HG03378 (cell line): Measurements from ENCODE around the gene MYO1F.

Experiments used
- ATAC-seq: cut with Tn5 transposase; IDR thresholded peaks from one replicate; pipeline ENCODE4 v1.9.1; 2021; ENCODE audit warnings: mild to moderate bottlenecking, moderate library complexity; ENCODE audit not compliant: unreplicated experiment

MYO1F gene

GRCh38 chr19:8499048-8499833 is 78.0 kb downstream of the MYO1F start:
- no peak for ATAC-seq

GRCh38 chr19:8498295-8498694 is 78.9 kb downstream of the MYO1F start:
- no peak for ATAC-seq

GRCh38 chr19:8494158-8494557 is 83.1 kb downstream of the MYO1F start:
- ATAC-seq, result no peak

- ATAC-seq, result no peak
Observed at GRCh38 chr19:8491574-8491973, 85.7 kb downstream of the MYO1F start.

GRCh38 chr19:8490873-8491272 is 86.4 kb downstream of the MYO1F start:
- ATAC-seq, result no peak

DNA sequence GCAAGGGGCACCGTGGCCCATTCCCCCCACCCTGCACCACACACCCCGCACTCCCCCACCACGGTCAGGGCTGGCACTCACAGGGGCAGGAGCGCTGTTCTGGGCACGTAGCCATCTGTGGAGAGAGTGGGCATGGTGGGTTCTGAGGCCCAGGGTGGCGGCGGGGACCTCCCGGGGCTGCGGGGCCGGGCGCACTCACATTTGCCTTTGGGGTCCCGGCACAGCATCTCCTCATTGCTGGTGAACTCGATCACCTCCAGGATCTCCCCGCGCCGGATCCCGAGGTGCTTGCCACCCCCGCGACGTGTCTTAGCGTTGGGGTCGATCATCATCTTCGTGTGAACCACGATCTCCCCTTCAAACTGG is 86.9 kb downstream of the MYO1F start:
- ATAC-seq, result no peak

- no peak for ATAC-seq
Observed at GRCh38 chr19:8489561-8490394, 87.5 kb downstream of the MYO1F start.

DNA sequence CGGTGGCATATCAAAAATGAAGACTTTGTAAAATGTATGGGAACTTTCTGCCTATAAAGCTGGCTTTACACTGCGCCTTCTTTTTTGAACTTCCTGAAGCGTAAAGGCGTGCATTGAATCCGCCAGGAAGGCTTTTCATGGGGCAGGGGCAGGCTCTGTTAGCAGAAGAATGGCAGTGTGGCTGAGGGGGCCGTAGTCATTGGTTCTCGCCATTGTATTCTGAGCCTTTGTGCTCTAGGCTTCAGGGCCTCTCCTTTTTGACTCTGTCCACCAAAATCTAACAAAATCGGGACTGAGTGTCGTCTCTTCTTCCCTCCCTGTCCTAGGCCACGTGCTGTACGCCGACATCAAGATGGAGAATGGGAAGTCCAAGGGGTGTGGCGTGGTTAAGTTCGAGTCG is 88.9 kb downstream of the MYO1F start:
- no peak for ATAC-seq

GRCh38 chr19:8487137-8487851 is 89.9 kb downstream of the MYO1F start:
- no peak for ATAC-seq

DNA sequence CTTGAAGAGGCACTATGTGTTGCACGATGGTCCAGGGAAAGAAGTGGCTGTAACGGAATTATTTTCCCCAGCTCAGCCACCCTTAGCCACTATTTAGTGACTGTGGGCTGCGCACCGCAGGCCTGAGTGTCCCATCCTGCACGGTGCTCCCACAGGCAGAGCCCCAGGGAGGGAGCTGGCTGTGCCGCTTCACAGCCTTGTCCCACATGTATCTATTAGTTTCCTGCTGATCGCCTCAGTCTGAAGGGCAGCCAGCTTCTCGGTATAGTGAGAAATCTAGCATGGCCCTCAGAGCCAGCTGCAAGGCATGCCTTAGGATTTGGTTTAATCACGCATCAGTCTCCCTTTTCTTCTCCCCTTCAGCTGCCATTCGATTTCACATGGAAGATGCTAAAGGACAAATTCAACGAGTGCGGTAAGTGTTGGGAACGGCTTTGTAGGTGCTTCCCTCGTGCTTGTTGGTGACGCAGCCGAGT is 90.5 kb downstream of the MYO1F start:
- ATAC-seq, result no peak

- no peak for ATAC-seq
Observed at GRCh38 chr19:8485561-8486371, 91.5 kb downstream of the MYO1F start.

GRCh38 chr19:8484331-8484894 is 92.8 kb downstream of the MYO1F start:
- ATAC-seq, result no peak

DNA sequence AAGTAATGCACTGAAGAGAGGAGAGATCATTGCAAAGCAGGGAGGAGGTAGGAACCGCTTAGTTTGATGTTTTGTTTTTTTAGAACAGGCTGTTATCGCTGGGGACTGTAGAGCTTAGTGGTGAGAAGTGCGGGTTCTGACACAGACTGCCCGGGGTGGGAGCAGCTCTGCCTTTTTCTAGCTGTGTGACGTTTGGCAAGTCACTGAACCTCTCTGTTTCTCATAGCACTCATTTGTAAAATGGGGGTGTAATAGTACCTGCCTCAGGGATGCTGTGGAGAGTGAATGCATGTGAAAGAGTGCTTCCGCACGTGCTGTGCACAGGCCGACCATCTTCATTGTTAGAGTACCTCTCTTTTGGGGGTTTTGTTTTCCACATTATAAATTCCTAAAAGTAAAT is 94.1 kb downstream of the MYO1F start:
- ATAC-seq, result no peak

- ATAC-seq, result no peak
Observed at GRCh38 chr19:8482696-8483095, 94.5 kb downstream of the MYO1F start.

DNA sequence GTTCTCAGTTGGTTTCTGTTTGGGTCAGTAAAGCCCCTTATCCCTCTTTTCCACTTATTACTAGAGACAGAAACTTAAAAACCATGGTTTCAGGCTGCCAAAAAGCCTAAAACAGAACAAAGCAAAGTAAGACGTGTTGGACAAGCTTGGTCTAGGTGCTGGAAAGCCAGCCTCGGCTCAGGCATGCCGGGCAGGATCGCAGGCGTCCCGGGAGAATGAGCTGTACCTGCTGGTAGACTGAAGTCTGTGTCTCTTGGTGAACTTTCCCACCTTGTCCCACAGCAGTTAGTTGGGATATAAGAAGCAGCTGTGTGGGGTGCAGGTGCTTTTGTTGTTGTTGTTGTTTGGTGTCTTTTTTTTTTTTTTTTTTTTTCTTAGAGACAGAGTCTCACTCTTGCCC is 95.6 kb downstream of the MYO1F start:
- ATAC-seq, result no peak

- ATAC-seq, result no peak
Observed at GRCh38 chr19:8481201-8481600, 96.0 kb downstream of the MYO1F start.

- ATAC-seq, result no peak
Observed at GRCh38 chr19:8478598-8478997, 98.6 kb downstream of the MYO1F start.

DNA sequence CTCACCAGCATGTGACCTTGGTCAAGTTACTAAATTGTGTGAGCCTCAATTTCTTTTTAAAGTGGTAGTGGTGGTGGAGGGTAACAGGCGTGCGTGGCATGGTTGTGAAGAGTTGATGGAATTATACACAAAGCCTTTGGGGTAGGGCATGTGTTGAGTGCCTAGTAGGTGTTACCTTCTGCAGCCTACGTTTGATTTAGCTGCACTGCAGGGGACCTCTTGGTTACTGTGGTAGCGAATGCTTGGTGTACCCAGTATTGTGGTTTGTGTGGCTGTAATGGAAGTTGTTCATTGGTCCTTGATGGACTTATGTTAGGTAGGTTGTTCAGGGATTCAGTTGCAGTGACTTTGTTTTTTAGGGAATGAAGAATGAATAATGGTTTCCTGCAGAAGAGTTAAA is 99.4 kb downstream of the MYO1F start:
- ATAC-seq, result no peak

- ATAC-seq, result no peak
Observed at GRCh38 chr19:8476524-8476923, 100.7 kb downstream of the MYO1F start.

GRCh38 chr19:8475005-8475404 is 102.2 kb downstream of the MYO1F start:
- ATAC-seq, result no peak
